HG03159 (cell line): ENCODE measurements around the gene TOE1.
"Not testable (repeated sequence)": the region's sequence is repeated elsewhere in the genome, so short reads cannot be mapped to it uniquely, and the experiment has no call there.

Experiments
- ATAC-seq: cut with Tn5 transposase; IDR thresholded peaks from one replicate; pipeline ENCODE4 v1.9.1; 2021; ENCODE audit warnings: mild to moderate bottlenecking, moderate library complexity; ENCODE audit not compliant: unreplicated experiment

TOE1 gene

GRCh38 chr1:45339789-45340558, at the start of gene TOE1, which contains the start of gene MUTYH:
TOE1 (plus strand) TSS chr1:45340170; CDS start chr1:45340253, 83 bp downstream.
MUTYH (minus strand) TSS chr1:45340440; CDS start chr1:45334505, 5,935 bp downstream.
- ATAC-seq: peak; percentile 84

- not testable (repeated sequence) for ATAC-seq
Observed at GRCh38 chr1:45291002-45291401, 49.0 kb upstream of the TOE1 start.

- ATAC-seq: no peak
Observed at GRCh38 chr1:45291716-45292115, 48.3 kb upstream of the TOE1 start.

GRCh38 chr1:45297666-45298356, 42.2 kb upstream of the TOE1 start:
- no peak for ATAC-seq

- ATAC-seq: no peak
Observed at GRCh38 chr1:45299296-45299695, 40.7 kb upstream of the TOE1 start.

- no peak for ATAC-seq
Observed at GRCh38 chr1:45299981-45300668, 39.8 kb upstream of the TOE1 start.

GRCh38 chr1:45300669-45300997, 39.3 kb upstream of the TOE1 start:
- no peak for ATAC-seq

- ATAC-seq: no peak
Observed at GRCh38 chr1:45302505-45303150, 37.3 kb upstream of the TOE1 start.

GRCh38 chr1:45303520-45304310, 36.3 kb upstream of the TOE1 start:
- peak; percentile 65 for ATAC-seq

GRCh38 chr1:45304311-45305081, 35.5 kb upstream of the TOE1 start:
- ATAC-seq: peak; percentile 14

- ATAC-seq: no peak
Observed at GRCh38 chr1:45305231-45305630, 34.7 kb upstream of the TOE1 start.

- ATAC-seq: no peak
Observed at GRCh38 chr1:45306319-45306718, 33.7 kb upstream of the TOE1 start.

GRCh38 chr1:45306905-45307304, 33.1 kb upstream of the TOE1 start:
- ATAC-seq: no peak

- ATAC-seq: no peak
Observed at GRCh38 chr1:45314266-45314665, 25.7 kb upstream of the TOE1 start.

GRCh38 chr1:45317166-45317565, 22.8 kb upstream of the TOE1 start:
- ATAC-seq: no peak

- no peak for ATAC-seq
Observed at GRCh38 chr1:45319761-45320160, 20.2 kb upstream of the TOE1 start.

- no peak for ATAC-seq
Observed at GRCh38 chr1:45321444-45321843, 18.5 kb upstream of the TOE1 start.

- no peak for ATAC-seq
Observed at GRCh38 chr1:45322486-45323040, 17.4 kb upstream of the TOE1 start.

GRCh38 chr1:45325851-45326506, 14.0 kb upstream of the TOE1 start:
- no peak for ATAC-seq
